AG09309 (cell line): ENCODE measurements around the gene SOX21.

Experiments used
- DNase-seq: peaks from one replicate; pipeline ENCODE4 v3.0.0-alpha.2; 2010; ENCODE audit warnings: low read depth
- H3K4me3 ChIP-seq: 2 replicates; pipeline ENCODE4 v1.5.1; 2011; ENCODE audit warnings: mild to moderate bottlenecking, low read depth, low read length, moderate library complexity; ENCODE audit not compliant: control insufficient read depth
- CTCF ChIP-seq: IDR thresholded peaks from 2 replicates; pipeline ENCODE4 v1.5.1; 2011; ENCODE audit warnings: mild to moderate bottlenecking, low read depth, low read length, inconsistent platforms; ENCODE audit not compliant: insufficient read depth, control insufficient read depth; ENCODE audit errors: missing control alignments

Gene SOX21

GRCh38 chr13:94672400-94672799 is 39.9 kb downstream of the SOX21 start:
- H3K4me3 ChIP-seq = no peak overlapping the region
- no peak for TF ChIP-seq CTCF
- DNase-seq = no peak

- DNase-seq = no peak
- TF ChIP-seq CTCF = no peak
- no peak overlapping the region for H3K4me3 ChIP-seq
Measured at GRCh38 chr13:94667190-94667589, 45.2 kb downstream of the SOX21 start.

- H3K4me3 ChIP-seq = no peak overlapping the region
- TF ChIP-seq CTCF = no peak
- DNase-seq = no peak
Measured at GRCh38 chr13:94666065-94666464, 46.3 kb downstream of the SOX21 start.

GRCh38 chr13:94664889-94665288 is 47.5 kb downstream of the SOX21 start:
- no peak overlapping the region for H3K4me3 ChIP-seq
- no peak for DNase-seq
- TF ChIP-seq CTCF = no peak

GRCh38 chr13:94662274-94662945 is 49.9 kb downstream of the SOX21 start:
- no peak for DNase-seq
- TF ChIP-seq CTCF = no peak
- no peak overlapping the region for H3K4me3 ChIP-seq

GRCh38 chr13:94661406-94661805 is 50.9 kb downstream of the SOX21 start:
- no peak for TF ChIP-seq CTCF
- DNase-seq = no peak
- no peak overlapping the region for H3K4me3 ChIP-seq
